Progenitor cell of endocrine pancreas (in vitro differentiated cells): ENCODE results near the gene EFEMP1. TPM values are rescaled to one million over a fixed set of nuclear protein-coding genes. Genes with fewer than 3 reads are reported as not detected.

ENCODE experiments used
- DNase-seq: peaks from one replicate; pipeline ENCODE4 v3.0.0; 2021; ENCODE audit warnings: low spot score; ENCODE audit not compliant: unreplicated experiment
- H3K27ac Mint-ChIP-seq: 2 replicates; pipeline ENCODE4 v1.8.0; 2021; ENCODE audit warnings: mild to moderate bottlenecking, moderate library complexity, mixed read lengths
- H3K27me3 Mint-ChIP-seq: 2 replicates; pipeline ENCODE4 v1.8.0; 2021; ENCODE audit warnings: mixed read lengths
- H3K36me3 Mint-ChIP-seq: 2 replicates; pipeline ENCODE4 v1.8.0; 2022; ENCODE audit warnings: mixed read lengths; ENCODE audit not compliant: insufficient read depth
- H3K4me1 Mint-ChIP-seq: 2 replicates; pipeline ENCODE4 v1.8.0; 2021; ENCODE audit warnings: low read depth, mixed read lengths
- H3K4me3 Mint-ChIP-seq: 2 replicates; pipeline ENCODE4 v1.8.0; 2021; ENCODE audit warnings: low read depth, mild to moderate bottlenecking, moderate library complexity, mixed read lengths
- H3K9me3 Mint-ChIP-seq: 2 replicates; pipeline ENCODE4 v1.8.0; 2021; ENCODE audit warnings: low read depth, mixed read lengths
- total RNA-seq: library from RNA; stranded (reverse); gene quantifications from 2 replicates; pipeline ENCODE4 v1.2.1, GENCODE V29; 2021
- TF ChIP-seq, protein P1 (sequence below): fragments of 200-600 bp; sonication (generic); IDR thresholded peaks from one replicate; pipeline ENCODE4 v1.5.0; 2021; ENCODE audit warnings: antibody characterized with exemption, mild to moderate bottlenecking; ENCODE audit not compliant: unreplicated experiment

The EFEMP1 gene
- total RNA-seq, 1 donor from 2014 or later: 37.6 TPM

DNA sequence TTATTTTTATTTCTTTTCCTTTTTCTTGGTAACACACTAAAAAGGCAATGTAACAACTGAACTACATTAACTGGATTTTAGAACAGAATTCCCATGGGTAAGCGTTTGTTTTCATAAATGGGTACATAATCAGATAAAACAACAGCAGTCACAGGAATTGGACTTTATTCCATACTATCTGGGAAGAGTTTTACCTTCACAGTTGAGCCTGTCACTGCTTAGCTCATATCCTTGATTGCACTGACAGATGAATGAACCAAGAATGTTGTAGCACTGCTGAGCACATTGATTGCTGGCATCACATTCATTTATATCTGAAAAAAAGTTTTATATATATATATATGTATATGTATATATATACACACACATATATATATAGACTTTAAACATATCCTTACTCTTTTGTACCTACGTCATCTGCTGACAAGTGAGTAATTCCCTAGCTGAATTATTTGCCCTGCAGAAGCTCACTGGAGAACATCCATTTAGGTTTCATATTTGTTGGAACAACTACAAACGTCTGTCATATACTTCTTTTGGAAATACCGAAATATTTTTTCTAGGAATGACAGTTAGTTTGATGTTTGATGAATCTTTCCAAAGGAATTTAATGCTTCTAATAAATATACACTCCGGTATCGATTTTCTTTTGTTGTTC is 47.0 kb downstream of the EFEMP1 start:
- H3K27ac Mint-ChIP-seq: no peak overlapping the region
- no peak for DNase-seq
- H3K4me3 Mint-ChIP-seq: no peak overlapping the region
- peaks cover 3% of the 10 kb centered on the region for H3K36me3 Mint-ChIP-seq
- H3K9me3 Mint-ChIP-seq: no peaks in the 10 kb centered on the region
- TF ChIP-seq, protein P1, sequence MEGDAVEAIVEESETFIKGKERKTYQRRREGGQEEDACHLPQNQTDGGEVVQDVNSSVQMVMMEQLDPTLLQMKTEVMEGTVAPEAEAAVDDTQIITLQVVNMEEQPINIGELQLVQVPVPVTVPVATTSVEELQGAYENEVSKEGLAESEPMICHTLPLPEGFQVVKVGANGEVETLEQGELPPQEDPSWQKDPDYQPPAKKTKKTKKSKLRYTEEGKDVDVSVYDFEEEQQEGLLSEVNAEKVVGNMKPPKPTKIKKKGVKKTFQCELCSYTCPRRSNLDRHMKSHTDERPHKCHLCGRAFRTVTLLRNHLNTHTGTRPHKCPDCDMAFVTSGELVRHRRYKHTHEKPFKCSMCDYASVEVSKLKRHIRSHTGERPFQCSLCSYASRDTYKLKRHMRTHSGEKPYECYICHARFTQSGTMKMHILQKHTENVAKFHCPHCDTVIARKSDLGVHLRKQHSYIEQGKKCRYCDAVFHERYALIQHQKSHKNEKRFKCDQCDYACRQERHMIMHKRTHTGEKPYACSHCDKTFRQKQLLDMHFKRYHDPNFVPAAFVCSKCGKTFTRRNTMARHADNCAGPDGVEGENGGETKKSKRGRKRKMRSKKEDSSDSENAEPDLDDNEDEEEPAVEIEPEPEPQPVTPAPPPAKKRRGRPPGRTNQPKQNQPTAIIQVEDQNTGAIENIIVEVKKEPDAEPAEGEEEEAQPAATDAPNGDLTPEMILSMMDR: no peak
- peaks cover 1% of the 10 kb centered on the region for H3K4me1 Mint-ChIP-seq
- no peaks in the 10 kb centered on the region for H3K27me3 Mint-ChIP-seq

DNA sequence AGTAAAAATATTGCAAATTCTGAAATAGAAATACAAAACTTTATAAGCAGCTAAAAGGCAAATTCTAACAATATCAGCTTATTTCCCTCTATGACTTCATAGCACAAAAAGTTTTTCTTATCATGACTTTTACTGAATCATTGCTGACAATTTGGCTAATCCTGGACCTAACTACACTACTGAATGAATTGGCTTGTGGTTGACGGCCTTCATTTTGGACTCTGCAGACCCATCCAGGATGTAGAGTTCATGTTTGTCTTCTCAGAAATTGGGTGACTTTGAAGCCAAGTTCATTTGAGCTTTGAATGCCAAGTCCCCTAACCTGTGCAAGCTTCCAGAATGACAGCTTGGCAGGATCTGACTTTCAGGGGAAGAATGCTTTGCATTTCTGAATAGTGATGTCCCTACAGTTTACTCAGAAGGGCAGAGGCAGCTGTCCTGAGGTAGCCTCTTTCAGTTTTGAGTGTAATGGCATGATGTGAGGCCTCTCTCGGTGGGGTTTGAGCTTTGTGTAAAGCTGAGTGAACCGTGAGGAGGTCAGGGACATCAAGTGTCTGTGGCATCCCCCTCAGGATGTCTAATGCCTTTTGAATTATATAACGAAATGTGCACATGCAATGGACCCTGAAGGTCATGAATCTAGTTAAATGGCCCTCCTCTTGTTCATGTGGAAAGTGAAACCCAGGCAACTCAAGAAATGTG is 48.0 kb downstream of the EFEMP1 start:
- Mint-ChIP-seq H3K27ac (no peak overlapping the region), H3K36me3 (peaks cover 5% of the 10 kb centered on the region), H3K9me3 (no peaks in the 10 kb centered on the region), H3K4me1 (peaks cover 1% of the 10 kb centered on the region), H3K27me3 (no peaks in the 10 kb centered on the region), H3K4me3 (no peak overlapping the region)
- DNase-seq: no peak
- TF ChIP-seq, protein P1: no peak

DNA sequence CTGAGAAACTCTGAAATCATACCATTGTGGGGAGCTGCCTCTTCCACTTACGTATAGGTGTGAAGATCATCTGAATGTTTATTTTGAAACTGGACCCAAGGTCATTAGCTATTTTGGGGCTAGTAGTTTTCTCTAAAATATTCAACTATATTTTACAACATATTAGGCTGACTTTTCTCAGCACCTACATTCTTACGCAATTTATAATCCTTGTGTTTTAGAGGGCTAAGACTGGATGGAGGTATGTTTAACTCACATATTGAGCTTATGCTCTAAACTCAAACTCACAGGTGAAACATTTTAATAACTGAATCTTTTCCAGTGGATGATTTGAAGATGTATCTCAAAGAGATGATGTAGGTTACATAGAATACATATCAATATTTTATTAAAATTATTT is 49.2 kb downstream of the EFEMP1 start:
- peaks cover 1% of the 10 kb centered on the region for H3K4me1 Mint-ChIP-seq
- H3K9me3 Mint-ChIP-seq: no peaks in the 10 kb centered on the region
- DNase-seq: no peak
- no peak overlapping the region for H3K27ac Mint-ChIP-seq
- no peak overlapping the region for H3K4me3 Mint-ChIP-seq
- H3K27me3 Mint-ChIP-seq: no peaks in the 10 kb centered on the region
- H3K36me3 Mint-ChIP-seq: peaks cover 7% of the 10 kb centered on the region
- TF ChIP-seq, protein P1: no peak

DNA sequence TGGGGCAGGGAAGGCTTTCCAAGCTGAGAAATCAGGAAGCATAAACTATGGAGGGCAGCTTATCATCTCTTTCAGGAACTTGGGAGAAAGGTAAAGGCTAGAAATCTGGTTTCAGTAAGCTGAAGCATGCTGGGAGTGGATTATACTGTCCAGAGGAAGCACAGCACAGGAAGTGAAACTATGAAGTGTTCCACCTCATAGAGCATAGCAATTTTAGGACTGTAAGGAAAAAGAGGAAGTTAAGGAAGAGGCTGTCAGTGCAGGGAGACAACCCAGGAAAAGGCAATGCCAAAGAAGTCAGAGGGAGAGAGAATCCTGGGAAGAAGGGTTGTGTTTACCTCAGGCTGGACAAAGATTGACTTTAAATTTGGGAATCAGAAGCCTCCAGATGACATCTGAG is 51.9 kb downstream of the EFEMP1 start:
- H3K36me3 Mint-ChIP-seq: peaks cover 11% of the 10 kb centered on the region
- H3K9me3 Mint-ChIP-seq: no peaks in the 10 kb centered on the region
- no peaks in the 10 kb centered on the region for H3K4me1 Mint-ChIP-seq
- TF ChIP-seq, protein P1: no peak
- no peak for DNase-seq
- peak overlapping the region; percentile 43 for H3K27ac Mint-ChIP-seq
- H3K4me3 Mint-ChIP-seq: no peak overlapping the region
- H3K27me3 Mint-ChIP-seq: no peaks in the 10 kb centered on the region

DNA sequence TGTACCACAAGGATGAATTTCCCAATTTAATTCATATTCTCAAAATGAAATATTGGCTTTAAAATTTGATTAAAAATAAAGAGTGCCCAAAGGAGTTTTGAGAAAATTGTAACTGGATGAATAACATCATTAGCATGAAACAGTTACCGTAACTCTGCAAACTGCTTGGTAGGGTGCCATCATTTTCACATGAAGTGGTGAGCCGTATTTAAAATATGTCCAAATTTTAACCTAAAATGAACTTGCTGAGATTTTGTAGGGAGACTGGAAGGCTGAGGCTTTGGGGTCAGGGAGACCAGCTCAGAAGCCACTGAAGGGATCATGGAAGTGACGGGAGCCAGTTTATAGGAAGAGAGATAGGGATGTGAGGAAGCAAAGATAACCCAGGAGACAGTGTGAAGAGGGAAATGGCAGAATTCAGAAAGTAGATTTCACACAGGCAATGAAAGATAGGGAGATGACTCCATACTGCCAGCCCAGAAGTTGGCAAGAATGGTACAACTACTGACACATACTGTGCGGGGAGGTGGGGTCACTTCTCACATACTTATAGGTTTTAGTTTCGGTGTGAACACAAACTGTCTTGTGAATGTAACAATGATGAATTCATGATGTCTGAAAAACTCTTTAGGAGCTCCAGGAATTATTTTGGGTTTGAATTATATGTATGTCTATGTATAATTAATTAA is 53.8 kb downstream of the EFEMP1 start:
- no peak for DNase-seq
- H3K4me3 Mint-ChIP-seq: no peak overlapping the region
- peaks cover 5% of the 10 kb centered on the region for H3K4me1 Mint-ChIP-seq
- H3K27me3 Mint-ChIP-seq: no peaks in the 10 kb centered on the region
- peaks cover 11% of the 10 kb centered on the region for H3K36me3 Mint-ChIP-seq
- no peaks in the 10 kb centered on the region for H3K9me3 Mint-ChIP-seq
- no peak overlapping the region for H3K27ac Mint-ChIP-seq
- TF ChIP-seq, protein P1: no peak
